Thoracic aorta (tissue), 2 donors: ENCODE data around the gene PPP2R1A. TPM values are rescaled to one million over a fixed set of nuclear protein-coding genes. Genes with fewer than 3 reads are reported as not detected.

Experiments used
- ATAC-seq: fragments of 150-250 bp; one replicate; pipeline ENCODE4 v1.8.0; 2017; ENCODE audit warnings: low read depth; ENCODE audit not compliant: insufficient number of reproducible peaks, low FRiP score
- DNase-seq: peaks from one replicate; pipeline ENCODE4 v3.0.0-alpha.2; 2020; ENCODE audit warnings: low spot score
- H3K27ac ChIP-seq, 2 donors: fragments of 200-600 bp; sonication (generic); 1 replicate in 1 of 2; 2 replicates in 1 of 2; pipeline ENCODE4 v1.5.1; 2016; ENCODE audit warnings: mild to moderate bottlenecking in 2 of 2, moderate library complexity in 2 of 2
- H3K27me3 ChIP-seq: fragments of 200-600 bp; sonication (generic); replicated peaks from 2 replicates; pipeline ENCODE4 v1.6.0; 2016; ENCODE audit warnings: mild to moderate bottlenecking; ENCODE audit not compliant: insufficient read depth
- H3K36me3 ChIP-seq: fragments of 200-600 bp; sonication (generic); one replicate; pipeline ENCODE4 v1.5.1; 2016
- H3K4me1 ChIP-seq, 2 donors: fragments of 200-600 bp; sonication (generic); 1 replicate in 1 of 2; 2 replicates in 1 of 2; pipeline versions ENCODE4 v1.5.1 to v1.6.0; 2016; ENCODE audit warnings: low read depth in 2 of 2, mild to moderate bottlenecking in 1 of 2; ENCODE audit not compliant: control insufficient read depth in 1 of 2
- H3K4me3 ChIP-seq: fragments of 200-600 bp; sonication (generic); 2 replicates; pipeline ENCODE4 v1.5.1; 2016; ENCODE audit warnings: mild to moderate bottlenecking
- H3K9me3 ChIP-seq: fragments of 200-600 bp; sonication (generic); 2 replicates; pipeline ENCODE4 v1.5.1; 2016
- total RNA-seq, 2 donors: library from RNA; depleted of rRNA; stranded (reverse); fragments of >200 nt; gene quantifications; one replicate each; pipeline versions ENCODE4 v1.1.0 to v1.2.3, GENCODE V29; 2016
- TF ChIP-seq, protein P1 (sequence below): fragments of 200-600 bp; sonication (generic); IDR thresholded peaks from one replicate; pipeline ENCODE4 v1.5.1; 2019; ENCODE audit warnings: antibody characterized with exemption

The PPP2R1A gene
- total RNA-seq, 2 donors from 2014 or later = 153 to 252 TPM

DNA sequence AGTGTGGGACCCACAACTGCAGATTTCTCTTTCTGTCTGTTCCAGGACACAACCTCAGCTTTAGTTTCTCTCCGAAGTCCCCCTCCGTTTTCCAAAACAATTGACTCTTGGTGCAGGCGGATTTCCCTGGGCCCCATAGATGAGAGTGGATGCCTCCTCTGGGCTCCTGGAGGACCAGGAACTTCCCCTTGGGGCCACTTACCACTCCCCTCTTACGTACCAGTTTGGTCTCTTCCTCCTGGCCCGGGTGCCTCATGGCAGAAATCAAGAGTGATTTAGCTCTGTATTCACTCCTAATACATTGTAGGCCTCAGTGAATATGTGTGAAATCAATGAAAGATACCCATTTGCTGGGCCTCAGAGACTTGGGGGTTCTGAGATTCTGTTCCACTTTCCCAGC is 34.4 kb downstream of the PPP2R1A start:
- no peaks in the 10 kb centered on the region for H3K27me3 ChIP-seq
- H3K36me3 ChIP-seq = peaks cover 83% of the 10 kb centered on the region
- H3K4me1 ChIP-seq = no peaks in the 10 kb centered on the region
- no peaks in the 10 kb centered on the region for H3K9me3 ChIP-seq
- no peak overlapping the region for H3K27ac ChIP-seq
- DNase-seq (no peak), ATAC-seq (no peak)
- TF ChIP-seq, protein P1, sequence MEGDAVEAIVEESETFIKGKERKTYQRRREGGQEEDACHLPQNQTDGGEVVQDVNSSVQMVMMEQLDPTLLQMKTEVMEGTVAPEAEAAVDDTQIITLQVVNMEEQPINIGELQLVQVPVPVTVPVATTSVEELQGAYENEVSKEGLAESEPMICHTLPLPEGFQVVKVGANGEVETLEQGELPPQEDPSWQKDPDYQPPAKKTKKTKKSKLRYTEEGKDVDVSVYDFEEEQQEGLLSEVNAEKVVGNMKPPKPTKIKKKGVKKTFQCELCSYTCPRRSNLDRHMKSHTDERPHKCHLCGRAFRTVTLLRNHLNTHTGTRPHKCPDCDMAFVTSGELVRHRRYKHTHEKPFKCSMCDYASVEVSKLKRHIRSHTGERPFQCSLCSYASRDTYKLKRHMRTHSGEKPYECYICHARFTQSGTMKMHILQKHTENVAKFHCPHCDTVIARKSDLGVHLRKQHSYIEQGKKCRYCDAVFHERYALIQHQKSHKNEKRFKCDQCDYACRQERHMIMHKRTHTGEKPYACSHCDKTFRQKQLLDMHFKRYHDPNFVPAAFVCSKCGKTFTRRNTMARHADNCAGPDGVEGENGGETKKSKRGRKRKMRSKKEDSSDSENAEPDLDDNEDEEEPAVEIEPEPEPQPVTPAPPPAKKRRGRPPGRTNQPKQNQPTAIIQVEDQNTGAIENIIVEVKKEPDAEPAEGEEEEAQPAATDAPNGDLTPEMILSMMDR = no peak
- H3K4me3 ChIP-seq = no peak overlapping the region

DNA sequence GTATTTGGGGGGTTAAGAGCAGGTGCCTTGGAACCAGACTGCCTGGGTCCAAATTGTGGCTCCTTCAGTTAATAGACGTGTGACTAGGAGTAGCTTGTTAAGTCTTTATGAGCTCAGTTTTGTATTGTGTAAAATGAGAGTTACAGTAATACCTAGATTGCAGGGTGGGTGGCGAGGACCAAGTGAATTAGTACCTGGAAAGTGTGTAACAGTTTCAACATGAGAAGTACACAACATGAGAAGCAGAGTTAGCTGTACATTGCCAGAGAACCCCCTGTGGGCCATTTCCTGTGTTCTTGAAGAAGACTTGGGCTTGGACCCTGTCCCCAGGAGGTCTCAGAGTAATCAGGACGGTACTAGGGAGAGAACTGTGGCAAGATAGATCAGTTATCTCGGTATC is 36.8 kb downstream of the PPP2R1A start:
- TF ChIP-seq, protein P1 = no peak
- Histone ChIP-seq H3K9me3 (no peaks in the 10 kb centered on the region), H3K27me3 (no peaks in the 10 kb centered on the region), H3K36me3 (peaks cover 58% of the 10 kb centered on the region), H3K27ac (no peak overlapping the region), H3K4me1 (no peaks in the 10 kb centered on the region), H3K4me3 (no peak overlapping the region)
- ATAC-seq (no peak), DNase-seq (no peak)

DNA sequence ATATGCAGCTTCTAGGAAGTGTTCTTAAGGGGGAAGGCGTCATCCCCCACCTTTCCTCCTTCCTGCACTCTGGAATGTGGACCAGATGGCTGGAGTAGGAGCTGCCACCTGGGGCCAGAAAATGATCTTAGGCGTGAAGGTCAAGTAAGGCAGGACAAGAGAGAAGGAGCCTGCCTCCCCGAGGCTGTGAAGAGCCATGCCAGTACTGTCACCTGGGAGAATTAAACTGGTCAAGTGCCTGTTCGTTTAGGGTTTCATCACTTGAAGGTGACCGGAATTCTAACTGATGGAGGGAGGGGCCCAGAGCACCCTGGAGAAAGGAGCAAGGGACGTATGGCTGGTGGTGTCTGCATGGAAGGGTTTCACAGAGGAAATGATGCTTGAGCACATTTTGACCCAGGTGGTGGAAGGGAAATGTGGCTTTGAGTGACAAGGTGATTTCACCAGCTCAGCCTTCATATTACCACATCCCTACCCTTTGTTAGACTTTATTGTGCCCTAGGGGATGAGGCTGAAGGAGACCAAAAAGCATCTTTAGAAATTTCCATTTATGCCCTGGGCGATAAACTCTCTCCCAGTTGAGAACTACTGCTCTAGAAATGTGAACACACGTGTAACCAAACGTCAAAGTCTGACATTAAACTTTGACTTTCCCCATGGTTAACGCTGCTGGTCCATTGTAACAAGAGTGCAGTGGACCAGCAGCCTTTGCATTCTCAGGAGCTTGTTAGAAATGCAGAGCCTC is 37.5 kb downstream of the PPP2R1A start:
- Histone ChIP-seq H3K9me3 (no peaks in the 10 kb centered on the region), H3K4me3 (no peak overlapping the region), H3K27me3 (no peaks in the 10 kb centered on the region), H3K36me3 (peaks cover 51% of the 10 kb centered on the region), H3K4me1 (no peaks in the 10 kb centered on the region), H3K27ac (no peak overlapping the region)
- ATAC-seq (no peak), DNase-seq (no peak)
- TF ChIP-seq, protein P1 = no peak

DNA sequence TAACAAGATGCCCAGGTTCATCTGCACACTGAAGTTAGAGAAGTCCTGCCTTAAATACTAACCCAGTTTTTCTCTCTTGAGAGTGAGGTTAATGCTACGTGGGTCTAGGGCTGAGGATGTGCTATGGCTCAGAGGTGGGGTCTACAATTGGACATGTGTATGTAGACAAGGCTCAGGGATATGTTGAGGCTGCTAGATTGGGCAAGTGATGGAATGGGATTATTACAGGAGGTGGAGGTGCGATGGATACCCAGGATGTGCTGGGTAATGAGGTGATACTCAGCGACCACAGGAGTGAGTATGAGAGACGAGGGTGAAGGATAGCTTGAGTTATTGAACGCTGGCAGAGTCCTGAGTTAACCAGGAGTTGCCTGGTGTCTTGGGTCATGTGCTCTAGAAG is 38.1 kb downstream of the PPP2R1A start:
- Histone ChIP-seq H3K36me3 (peaks cover 45% of the 10 kb centered on the region), H3K27ac (no peak overlapping the region), H3K4me1 (no peaks in the 10 kb centered on the region), H3K9me3 (no peaks in the 10 kb centered on the region), H3K27me3 (no peaks in the 10 kb centered on the region), H3K4me3 (no peak overlapping the region)
- TF ChIP-seq, protein P1 = no peak
- DNase-seq = no peak
- ATAC-seq = no peak

DNA sequence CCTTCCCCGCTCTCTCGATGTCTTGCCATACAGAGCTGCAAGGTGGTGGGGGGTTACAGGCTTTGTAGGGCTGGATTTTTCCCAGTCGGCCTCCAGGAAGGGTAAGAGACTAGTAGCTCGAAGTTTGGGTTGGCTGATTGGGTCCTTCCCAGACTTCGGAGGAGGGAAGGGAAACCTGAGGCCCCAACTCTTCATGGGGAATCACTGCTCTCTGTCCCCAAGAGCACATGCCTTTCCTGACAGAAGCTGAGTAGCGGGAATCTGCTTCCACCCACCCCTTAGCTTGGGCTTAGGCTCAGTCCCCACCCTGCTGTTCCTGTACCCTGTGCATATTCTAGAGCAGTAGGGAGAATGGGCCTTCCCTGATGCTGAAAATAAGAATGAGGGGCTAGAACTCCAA is 39.7 kb downstream of the PPP2R1A start:
- ATAC-seq (no peak), DNase-seq (no peak)
- TF ChIP-seq, protein P1 = no peak
- H3K4me3 ChIP-seq = no peak overlapping the region
- H3K4me1 ChIP-seq = no peaks in the 10 kb centered on the region
- H3K9me3 ChIP-seq = no peaks in the 10 kb centered on the region
- no peaks in the 10 kb centered on the region for H3K27me3 ChIP-seq
- H3K36me3 ChIP-seq = peaks cover 31% of the 10 kb centered on the region
- H3K27ac ChIP-seq = no peak overlapping the region
